ENCODE data around the gene SKA1. TPM values are rescaled to one million over a fixed set of nuclear protein-coding genes. Genes with fewer than 3 reads are reported as not detected.

SKA1 gene
- 28.9 and 30.3 TPM in 2 replicates for total RNA-seq
- long read RNA-seq, transcript SKA1-201 (7 exons, 2,905 nt), result major isoform, 9 of 28 reads
- long read RNA-seq, transcript SKA1-202 (7 exons, 979 nt), result major isoform, 9 of 28 reads
- long read RNA-seq, partial matches to known transcripts, result 3 of 28 reads
- long read RNA-seq, other reads (novel, unspliced or antisense), result 6 of 28 reads

DNA sequence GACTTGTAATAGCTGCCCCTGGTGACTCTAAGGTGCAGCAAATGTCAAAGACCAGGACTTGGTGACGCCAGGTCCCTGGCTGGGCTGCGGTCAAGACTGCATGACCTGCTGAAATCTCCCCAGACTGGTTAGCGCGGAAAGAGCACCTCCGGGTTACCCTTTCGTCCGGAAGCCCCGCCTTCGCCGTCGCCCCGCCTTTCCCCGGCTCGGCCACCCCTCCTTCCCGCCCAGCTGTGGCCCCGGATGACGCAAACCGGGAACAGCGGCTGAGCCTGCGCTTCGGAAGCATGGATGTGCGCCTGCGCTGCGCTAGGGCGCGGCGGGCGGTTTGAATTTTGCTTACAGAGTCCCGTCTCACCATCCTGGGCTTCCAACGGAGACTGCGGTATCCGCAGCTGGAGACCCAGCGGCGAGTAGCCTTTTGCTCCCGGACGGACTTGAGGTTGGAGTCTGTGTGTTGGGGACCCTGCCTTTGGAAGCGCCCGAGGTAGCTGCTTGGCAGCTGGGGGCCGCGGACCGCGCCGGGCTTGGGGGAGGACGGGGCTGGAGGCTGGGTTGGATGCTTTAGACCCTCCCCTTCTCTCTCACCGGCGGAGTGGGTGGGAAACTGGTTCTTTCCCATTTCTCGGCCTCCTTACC lies at the start of gene SKA1:
Gene SKA1, plus strand, starts transcription at position 294 of the 639 bp plus-strand sequence. CDS start 785 bp downstream, outside the sequence.
- H3K9me3 Mint-ChIP-seq, result peaks cover 5% of the 10 kb centered on the region
- H3K27me3 Mint-ChIP-seq (ENCODE audit: low read depth), result no peaks in the 10 kb centered on the region
- DNase-seq (ENCODE audit: low read depth, low spot score), result peak; percentile 90
- TF ChIP-seq CTCF (conservative IDR thresholded peaks at IDR 0.05), result no peak
- no peaks in the 10 kb centered on the region for H3K36me3 Mint-ChIP-seq (ENCODE audit: low read depth)
- H3K27ac Mint-ChIP-seq (ENCODE audit: unreplicated experiment), result peak within 1 kb of the TSS; percentile 96
- peaks cover 24% of the 10 kb centered on the region for H3K4me1 Mint-ChIP-seq
- peak within 1 kb of the TSS; percentile 92 for H3K4me3 Mint-ChIP-seq

DNA sequence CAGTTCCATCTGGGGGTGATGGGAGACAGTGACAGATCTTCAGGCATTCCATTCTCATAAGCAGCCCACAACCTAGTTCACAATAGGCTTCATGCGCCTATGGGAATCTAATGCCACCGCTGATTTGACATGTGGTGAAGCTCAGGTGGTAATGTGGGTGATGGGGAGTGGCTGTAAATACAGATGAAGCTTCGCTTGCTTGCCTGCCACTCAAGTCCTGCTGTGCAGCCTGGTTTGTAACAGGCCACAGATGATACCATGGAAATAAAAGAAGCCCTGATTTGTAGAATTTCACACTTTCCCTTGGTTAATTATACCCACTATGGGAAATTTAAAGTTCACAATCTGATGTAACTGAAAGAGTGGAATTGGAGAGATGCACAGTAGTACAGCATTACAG lies 46.9 kb upstream of the SKA1 start:
- H3K4me1 Mint-ChIP-seq, result no peaks in the 10 kb centered on the region
- H3K36me3 Mint-ChIP-seq (ENCODE audit: low read depth), result no peaks in the 10 kb centered on the region
- H3K4me3 Mint-ChIP-seq, result no peak overlapping the region
- peaks cover 6% of the 10 kb centered on the region for H3K9me3 Mint-ChIP-seq
- DNase-seq (ENCODE audit: low read depth, low spot score), result no peak
- no peak overlapping the region for H3K27ac Mint-ChIP-seq (ENCODE audit: unreplicated experiment)
- peaks cover 22% of the 10 kb centered on the region for H3K27me3 Mint-ChIP-seq (ENCODE audit: low read depth)
- no peak for TF ChIP-seq CTCF (conservative IDR thresholded peaks at IDR 0.05)

GRCh38 chr18:50330176-50330575 lies 44.7 kb upstream of the SKA1 start:
- no peak overlapping the region for H3K4me3 Mint-ChIP-seq
- peaks cover 20% of the 10 kb centered on the region for H3K27me3 Mint-ChIP-seq (ENCODE audit: low read depth)
- DNase-seq (ENCODE audit: low read depth, low spot score), result no peak
- no peak overlapping the region for H3K27ac Mint-ChIP-seq (ENCODE audit: unreplicated experiment)
- H3K4me1 Mint-ChIP-seq, result no peaks in the 10 kb centered on the region
- no peak for TF ChIP-seq CTCF (conservative IDR thresholded peaks at IDR 0.05)
- peaks cover 6% of the 10 kb centered on the region for H3K9me3 Mint-ChIP-seq
- H3K36me3 Mint-ChIP-seq (ENCODE audit: low read depth), result no peaks in the 10 kb centered on the region

- Mint-ChIP-seq H3K27ac (ENCODE audit: unreplicated experiment) (no peak overlapping the region), H3K27me3 (ENCODE audit: low read depth) (peaks cover 15% of the 10 kb centered on the region), H3K9me3 (peaks cover 6% of the 10 kb centered on the region), H3K4me1 (no peaks in the 10 kb centered on the region), H3K36me3 (ENCODE audit: low read depth) (no peaks in the 10 kb centered on the region), H3K4me3 (no peak overlapping the region)
- no peak for TF ChIP-seq CTCF (conservative IDR thresholded peaks at IDR 0.05)
- no peak for DNase-seq (ENCODE audit: low read depth, low spot score)
These were observed 43.2 kb upstream of the SKA1 start for GRCh38 chr18:50331691-50332090.

GRCh38 chr18:50334546-50335152 lies 40.2 kb upstream of the SKA1 start:
- no peaks in the 10 kb centered on the region for H3K27me3 Mint-ChIP-seq (ENCODE audit: low read depth)
- H3K36me3 Mint-ChIP-seq (ENCODE audit: low read depth), result no peaks in the 10 kb centered on the region
- no peak overlapping the region for H3K4me3 Mint-ChIP-seq
- H3K9me3 Mint-ChIP-seq, result peaks cover 6% of the 10 kb centered on the region
- no peak overlapping the region for H3K27ac Mint-ChIP-seq (ENCODE audit: unreplicated experiment)
- TF ChIP-seq CTCF (conservative IDR thresholded peaks at IDR 0.05), result no peak
- no peak for DNase-seq (ENCODE audit: low read depth, low spot score)
- peaks cover 6% of the 10 kb centered on the region for H3K4me1 Mint-ChIP-seq

Measured in neural crest cell (in vitro differentiated cells).